HG03139 (cell line): ENCODE results near the gene ANKRD37.
A peak's percentile ranks its signal among the peaks of the same experiment; 100 is the strongest.

ENCODE experiments used
- ATAC-seq: cut with Tn5 transposase; IDR thresholded peaks from one replicate; pipeline ENCODE4 v1.9.1; 2021; ENCODE audit not compliant: unreplicated experiment

Gene ANKRD37

DNA sequence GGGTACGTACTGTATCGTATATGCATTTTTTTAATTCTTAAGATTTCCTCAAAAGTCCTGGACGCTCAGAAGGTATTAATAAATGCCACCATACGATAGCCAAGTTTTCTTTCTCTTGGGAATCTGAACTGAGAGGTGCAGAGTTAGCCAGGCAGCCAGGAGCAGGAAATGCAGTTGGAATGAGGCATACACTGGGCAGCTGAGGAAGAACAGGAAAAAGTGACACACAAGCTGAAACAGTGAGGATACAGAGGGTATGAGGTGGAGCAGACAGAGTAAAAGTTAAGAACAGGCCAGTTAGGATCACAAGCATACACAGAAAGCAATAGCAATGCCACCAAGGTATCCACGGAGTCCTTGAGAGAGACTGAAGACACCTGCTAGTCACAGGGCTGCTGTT is 15.8 kb downstream of the ANKRD37 start:
- no peak for ATAC-seq

DNA sequence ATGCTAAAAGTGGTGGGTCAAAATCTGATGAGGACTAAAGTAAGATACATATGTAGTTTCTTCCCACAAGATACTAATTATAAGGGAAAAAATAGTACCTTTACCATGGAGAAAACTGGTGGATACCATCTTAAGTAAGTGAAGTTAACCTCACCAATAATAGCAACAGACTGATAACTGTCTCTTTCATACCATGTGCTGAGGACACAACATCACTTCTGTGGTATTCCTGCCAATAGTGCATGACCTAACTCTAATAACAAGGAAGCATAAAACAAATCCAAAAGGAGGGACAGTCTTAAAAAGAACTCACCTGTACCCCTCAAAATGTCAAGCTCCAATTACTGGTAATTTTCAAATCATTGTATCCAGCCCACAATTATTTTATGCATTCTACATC is 20.3 kb downstream of the ANKRD37 start:
- ATAC-seq: no peak

DNA sequence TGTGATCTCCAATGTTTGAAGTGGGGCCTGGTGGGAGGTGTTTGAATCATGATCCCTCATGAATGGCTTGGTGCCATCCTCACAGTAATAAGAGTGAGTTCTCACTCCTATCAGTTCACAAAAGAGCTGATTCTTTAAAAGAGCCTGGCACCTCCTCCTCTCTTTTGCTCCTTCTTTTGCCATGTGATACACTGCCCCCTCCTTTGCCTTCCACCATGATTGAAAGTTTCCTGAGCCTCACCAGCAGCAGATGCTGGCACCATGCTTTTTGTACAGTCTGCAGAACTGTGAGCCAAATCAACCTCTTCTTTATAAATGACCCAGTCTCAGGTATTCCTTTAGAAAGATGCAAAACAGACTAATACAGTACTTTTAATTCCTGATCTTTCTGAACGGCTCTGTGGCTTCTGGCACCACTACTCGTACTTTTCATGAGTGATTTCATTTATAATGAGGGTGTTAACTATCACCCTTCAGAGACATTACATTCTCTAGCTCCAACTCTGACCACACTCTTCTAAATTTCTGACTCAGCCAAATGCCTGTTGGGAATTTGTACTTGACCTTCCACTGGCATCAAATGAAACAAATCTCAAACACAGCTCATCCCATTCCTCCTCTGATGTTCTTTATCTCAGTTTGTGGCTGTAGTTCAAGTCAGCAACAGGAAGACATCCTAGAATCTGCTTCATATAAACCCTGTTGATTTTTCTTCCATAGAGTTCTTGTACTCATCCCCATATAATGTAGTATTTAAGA is 24.9 kb downstream of the ANKRD37 start:
- no peak for ATAC-seq

DNA sequence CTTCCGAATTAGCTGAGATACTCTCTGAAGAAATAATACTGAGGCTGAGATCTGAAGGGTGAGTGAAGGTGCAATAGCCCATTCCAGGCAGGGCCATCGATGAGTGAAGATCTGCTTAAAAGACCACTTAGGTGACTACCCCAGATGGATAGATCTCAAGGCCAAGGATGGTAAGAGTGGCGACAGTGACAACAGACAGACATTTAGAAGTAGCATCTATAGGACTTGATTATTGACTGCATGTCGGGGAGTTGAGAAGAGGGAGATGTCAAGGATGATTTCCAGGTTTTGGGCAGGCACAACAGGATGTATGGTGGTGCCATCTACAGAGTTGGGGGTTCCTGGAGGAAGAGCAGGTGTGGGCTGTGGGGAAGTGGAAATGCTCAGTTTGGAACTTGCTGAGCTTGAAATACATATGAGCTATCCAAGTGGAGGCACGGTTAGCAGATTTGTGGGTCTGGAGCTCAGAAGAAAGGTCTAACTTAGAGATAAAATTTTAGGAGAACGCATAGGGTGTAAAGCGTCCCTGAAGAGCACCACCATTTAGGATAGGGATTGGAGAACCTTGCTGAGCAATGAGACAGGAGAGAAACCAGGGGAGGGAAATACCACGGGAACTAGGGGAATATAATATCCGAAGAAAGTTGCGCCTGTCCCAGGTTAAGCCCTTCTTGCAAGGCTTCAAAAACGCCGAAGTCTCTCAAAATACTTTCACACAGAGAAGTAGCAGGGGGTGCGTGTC is 28.4 kb downstream of the ANKRD37 start:
- peak; percentile 3 for ATAC-seq

DNA sequence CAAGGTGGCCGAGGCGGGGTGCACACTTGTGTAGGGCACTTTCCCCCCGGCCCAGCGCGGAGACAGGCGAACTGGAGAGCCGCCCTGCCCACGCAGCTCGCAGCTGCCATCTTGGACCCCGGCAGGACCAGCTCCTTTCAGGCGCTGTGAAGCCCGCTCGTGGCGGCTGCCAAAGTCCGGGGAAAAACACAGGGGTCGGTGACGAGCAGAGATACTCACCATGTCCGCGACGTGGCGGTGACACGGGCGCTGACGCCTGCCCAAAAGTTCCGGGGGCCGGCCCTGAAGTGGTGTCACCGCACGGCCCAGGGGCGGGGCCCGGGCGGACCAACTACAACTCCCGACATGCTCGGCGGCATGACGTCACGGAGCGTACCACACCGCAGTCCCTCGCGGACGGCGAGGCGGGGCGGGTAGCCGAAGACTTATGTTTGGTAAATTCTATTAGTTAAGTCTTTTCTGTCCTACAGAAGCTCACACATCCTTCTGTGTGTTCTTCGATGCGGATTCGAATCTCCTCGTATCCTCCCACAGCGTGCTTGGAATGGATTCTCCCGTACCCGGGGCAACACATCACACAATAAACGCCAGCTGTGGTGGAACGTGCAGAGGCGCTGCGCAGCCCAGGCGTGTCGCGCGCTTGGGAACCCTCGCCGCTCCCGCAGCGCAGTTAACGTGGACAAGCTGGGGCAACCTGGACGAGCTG is 29.2 kb downstream of the ANKRD37 start, which contains the start of gene UFSP2:
Gene UFSP2, minus strand, starts transcription at position 318 of the 706 bp plus-strand sequence. Its CDS starts 96 bp downstream, at position 222.
- ATAC-seq: peak; percentile 94

DNA sequence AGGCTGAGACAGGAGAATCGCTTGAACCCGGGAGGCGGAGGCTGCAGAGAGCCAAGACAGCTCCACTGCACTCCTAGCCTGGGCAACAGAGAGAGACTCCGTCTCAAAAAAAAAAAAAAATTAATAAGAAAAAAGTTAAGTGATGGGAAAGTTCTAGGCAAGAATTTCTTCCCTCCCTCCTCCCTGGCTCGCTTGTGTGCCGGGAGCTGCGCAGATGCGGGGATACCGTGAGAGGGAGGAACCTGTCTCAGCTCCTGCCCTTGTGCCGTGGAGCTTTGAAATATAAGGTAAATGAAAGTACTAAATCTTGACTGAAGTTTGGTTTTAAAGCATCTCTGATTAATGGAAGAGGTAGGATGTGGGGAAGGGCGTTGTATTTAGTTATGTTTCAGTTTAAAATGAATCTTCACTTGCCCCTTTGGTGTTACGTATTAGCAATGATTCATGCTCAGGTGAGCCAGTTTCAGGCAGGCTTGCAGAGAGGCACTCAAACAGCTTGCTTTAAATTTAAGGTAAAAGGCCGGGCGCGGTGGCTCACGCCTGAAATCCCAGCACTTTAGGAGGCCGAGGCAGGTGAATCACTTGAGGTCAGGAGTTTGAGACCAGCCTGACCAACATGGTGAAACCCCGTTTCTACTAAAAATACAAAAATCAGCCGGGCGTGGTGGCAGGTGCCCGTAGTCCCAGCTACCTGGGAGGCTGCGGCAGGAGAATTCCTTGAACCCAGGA is 30.5 kb downstream of the ANKRD37 start:
- no peak for ATAC-seq

DNA sequence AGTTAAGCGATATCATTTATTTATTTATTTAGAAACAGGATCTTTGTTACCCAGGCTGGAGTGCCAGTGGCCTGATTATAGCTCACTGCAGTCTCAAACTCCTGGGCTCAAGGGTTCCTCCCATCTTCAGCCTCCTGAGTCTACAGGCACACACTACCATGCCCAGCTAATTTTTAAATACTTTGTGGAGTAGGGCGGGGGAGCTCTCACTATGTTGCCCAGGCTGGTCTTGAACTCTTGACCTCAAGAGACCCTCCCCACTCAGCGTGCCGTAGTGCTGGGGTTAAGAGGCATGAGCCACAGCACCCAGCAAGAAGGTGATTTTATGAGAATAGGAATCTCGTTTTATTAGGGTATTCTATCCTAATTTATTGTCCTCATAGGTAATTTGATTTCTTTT is 33.0 kb downstream of the ANKRD37 start:
- no peak for ATAC-seq

DNA sequence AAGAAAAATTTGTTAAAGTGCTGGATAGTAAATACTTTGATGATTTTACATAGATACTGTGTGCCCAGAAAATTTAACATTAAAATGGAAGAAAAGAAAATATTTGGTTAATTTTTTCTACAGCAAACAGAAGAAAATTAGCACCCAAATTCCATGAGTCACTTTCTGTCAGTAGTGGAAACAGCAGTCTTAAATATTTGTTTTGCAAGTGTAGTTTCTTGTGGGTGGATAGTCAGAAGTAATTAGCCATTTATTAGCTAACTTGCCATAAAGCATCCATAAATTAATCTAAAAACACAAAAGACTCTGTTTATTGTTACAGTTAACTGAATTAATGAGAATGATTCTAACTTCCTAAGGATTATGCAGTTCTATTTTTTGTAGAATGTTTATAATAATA is 38.8 kb downstream of the ANKRD37 start:
- no peak for ATAC-seq

DNA sequence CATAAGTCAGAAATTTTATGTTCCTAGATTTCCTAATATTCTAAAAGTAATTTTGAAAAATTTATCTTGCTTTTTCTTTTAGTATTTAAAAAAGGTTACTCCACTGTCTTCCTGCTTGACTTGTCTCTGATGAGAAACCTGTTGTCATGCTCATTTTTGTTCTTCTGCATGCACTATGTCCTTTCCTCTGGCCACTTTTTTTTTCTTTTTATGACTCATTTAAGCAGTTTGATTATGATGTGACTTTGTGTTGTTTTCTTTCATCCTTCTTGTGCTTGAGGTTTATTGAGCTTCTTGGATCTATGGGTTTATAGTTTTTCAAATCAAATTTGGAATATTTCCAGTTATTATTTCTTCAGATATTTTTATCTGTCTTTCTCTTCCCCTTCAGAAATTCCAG is 41.2 kb downstream of the ANKRD37 start:
- no peak for ATAC-seq

DNA sequence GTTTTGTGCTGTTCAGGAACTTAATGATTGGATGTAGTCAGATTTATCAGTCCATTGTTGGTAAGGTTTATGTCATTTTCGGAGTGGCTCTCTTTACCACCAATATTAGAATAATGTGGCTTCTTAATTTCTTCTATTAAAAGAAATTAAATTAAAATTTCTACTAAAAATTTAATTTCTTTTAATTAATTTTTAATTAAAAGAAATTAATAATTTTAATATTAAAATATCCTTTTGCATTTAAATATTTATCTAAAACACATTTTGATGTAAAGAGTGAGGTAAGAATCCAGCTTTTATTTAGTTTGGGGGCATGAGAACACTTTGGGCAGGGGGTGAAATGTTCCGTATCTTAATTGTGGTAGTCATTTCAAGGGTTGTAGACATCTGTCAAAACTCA is 44.8 kb downstream of the ANKRD37 start:
- ATAC-seq: no peak

DNA sequence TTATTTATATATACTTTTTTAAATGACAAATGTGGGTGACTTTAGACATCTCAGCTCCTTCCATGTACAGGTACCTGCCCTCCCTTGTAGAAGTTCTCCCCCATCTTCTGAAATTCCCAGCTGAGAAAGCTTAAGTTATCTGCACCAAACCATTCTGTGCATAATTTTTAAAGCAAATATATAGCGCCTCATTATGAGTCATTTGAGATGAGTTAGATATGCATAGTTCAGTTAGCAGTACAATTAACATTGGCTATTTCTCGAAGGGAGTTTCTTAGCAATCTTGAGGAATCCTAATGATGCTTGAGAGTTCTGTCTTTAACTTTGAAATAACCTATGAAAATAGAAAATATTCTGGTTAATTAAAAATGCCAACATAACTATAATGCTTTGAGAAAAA is 48.6 kb downstream of the ANKRD37 start:
- ATAC-seq: no peak
